Measurements from ENCODE around the gene ANKRD17. TPM values are rescaled to one million over a fixed set of nuclear protein-coding genes. Genes with fewer than 3 reads are reported as not detected.

Gene ANKRD17
- total RNA-seq, 1 donor from 2014 or later: 91.9 TPM

- H3K4me3 ChIP-seq (ENCODE audit: insufficient read depth, low read depth, low read length): no peak overlapping the region
- H4K20me1 ChIP-seq (ENCODE audit: insufficient read depth, low read length): peaks cover 45% of the 10 kb centered on the region
- H3K27ac ChIP-seq (ENCODE audit: low read depth, low read length): no peak overlapping the region
- H3K36me3 ChIP-seq (ENCODE audit: insufficient read depth, low read length): no peaks in the 10 kb centered on the region
- H3K9me3 ChIP-seq (ENCODE audit: insufficient read depth, low read depth, low read length): no peaks in the 10 kb centered on the region
- H3K36me3 Mint-ChIP-seq (ENCODE audit: low read depth, unreplicated experiment): peaks cover 4% of the 10 kb centered on the region
- H3K9me3 Mint-ChIP-seq (ENCODE audit: unreplicated experiment): no peaks in the 10 kb centered on the region
- H3K4me2 ChIP-seq (ENCODE audit: low read length): no peak overlapping the region
- H3K4me1 ChIP-seq (ENCODE audit: insufficient read depth, low read length): peaks cover 4% of the 10 kb centered on the region
- peaks cover 97% of the 10 kb centered on the region for H3K79me2 ChIP-seq (ENCODE audit: insufficient read depth, low read length)
- no peak overlapping the region for H3K4me3 Mint-ChIP-seq (ENCODE audit: unreplicated experiment)
- no peak overlapping the region for H2AFZ ChIP-seq (ENCODE audit: low read depth, low read length)
- no peaks in the 10 kb centered on the region for H3K27me3 Mint-ChIP-seq (ENCODE audit: low read depth, unreplicated experiment)
- no peak for DNase-seq (ENCODE audit: low read depth)
- no peak overlapping the region for H3K27ac Mint-ChIP-seq (ENCODE audit: unreplicated experiment)
- no peak for FAIRE-seq
- H3K4me1 Mint-ChIP-seq (ENCODE audit: low read depth, unreplicated experiment): peaks cover 5% of the 10 kb centered on the region
- H3K9ac ChIP-seq (ENCODE audit: low read length): no peak overlapping the region
- no peaks in the 10 kb centered on the region for H3K27me3 ChIP-seq (ENCODE audit: insufficient read depth, low read length)
- TF ChIP-seq, protein P1, sequence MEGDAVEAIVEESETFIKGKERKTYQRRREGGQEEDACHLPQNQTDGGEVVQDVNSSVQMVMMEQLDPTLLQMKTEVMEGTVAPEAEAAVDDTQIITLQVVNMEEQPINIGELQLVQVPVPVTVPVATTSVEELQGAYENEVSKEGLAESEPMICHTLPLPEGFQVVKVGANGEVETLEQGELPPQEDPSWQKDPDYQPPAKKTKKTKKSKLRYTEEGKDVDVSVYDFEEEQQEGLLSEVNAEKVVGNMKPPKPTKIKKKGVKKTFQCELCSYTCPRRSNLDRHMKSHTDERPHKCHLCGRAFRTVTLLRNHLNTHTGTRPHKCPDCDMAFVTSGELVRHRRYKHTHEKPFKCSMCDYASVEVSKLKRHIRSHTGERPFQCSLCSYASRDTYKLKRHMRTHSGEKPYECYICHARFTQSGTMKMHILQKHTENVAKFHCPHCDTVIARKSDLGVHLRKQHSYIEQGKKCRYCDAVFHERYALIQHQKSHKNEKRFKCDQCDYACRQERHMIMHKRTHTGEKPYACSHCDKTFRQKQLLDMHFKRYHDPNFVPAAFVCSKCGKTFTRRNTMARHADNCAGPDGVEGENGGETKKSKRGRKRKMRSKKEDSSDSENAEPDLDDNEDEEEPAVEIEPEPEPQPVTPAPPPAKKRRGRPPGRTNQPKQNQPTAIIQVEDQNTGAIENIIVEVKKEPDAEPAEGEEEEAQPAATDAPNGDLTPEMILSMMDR (IDR thresholded peaks at IDR 0.05; ENCODE audit: insufficient read depth, low read depth, low read length): no peak
- no peak for TF ChIP-seq EZH2 (IDR thresholded peaks at IDR 0.05; ENCODE audit: insufficient read depth, low read length)
These were observed 72.7 kb downstream of the ANKRD17 start for GRCh38 chr4:73185903-73186302.

- DNase-seq (ENCODE audit: low read depth): no peak
- Histone ChIP-seq H3K27ac (ENCODE audit: low read depth, low read length) (no peak overlapping the region), H3K27me3 (ENCODE audit: insufficient read depth, low read length) (no peaks in the 10 kb centered on the region), H3K4me3 (ENCODE audit: insufficient read depth, low read depth, low read length) (no peak overlapping the region), H4K20me1 (ENCODE audit: insufficient read depth, low read length) (peaks cover 41% of the 10 kb centered on the region), H3K79me2 (ENCODE audit: insufficient read depth, low read length) (peaks cover 94% of the 10 kb centered on the region), H3K9ac (ENCODE audit: low read length) (no peak overlapping the region), H3K4me2 (ENCODE audit: low read length) (no peak overlapping the region), H3K36me3 (ENCODE audit: insufficient read depth, low read length) (peaks cover 4% of the 10 kb centered on the region), H3K9me3 (ENCODE audit: insufficient read depth, low read depth, low read length) (no peaks in the 10 kb centered on the region), H2AFZ (ENCODE audit: low read depth, low read length) (no peak overlapping the region), H3K4me1 (ENCODE audit: insufficient read depth, low read length) (no peaks in the 10 kb centered on the region)
- Mint-ChIP-seq H3K4me1 (ENCODE audit: low read depth, unreplicated experiment) (peaks cover 12% of the 10 kb centered on the region), H3K27me3 (ENCODE audit: low read depth, unreplicated experiment) (no peaks in the 10 kb centered on the region), H3K36me3 (ENCODE audit: low read depth, unreplicated experiment) (peaks cover 1% of the 10 kb centered on the region), H3K27ac (ENCODE audit: unreplicated experiment) (peak overlapping the region; percentile 4), H3K9me3 (ENCODE audit: unreplicated experiment) (no peaks in the 10 kb centered on the region), H3K4me3 (ENCODE audit: unreplicated experiment) (no peak overlapping the region)
- FAIRE-seq: no peak
- TF ChIP-seq, protein P1 (IDR thresholded peaks at IDR 0.05; ENCODE audit: insufficient read depth, low read depth, low read length): no peak
- TF ChIP-seq EZH2 (IDR thresholded peaks at IDR 0.05; ENCODE audit: insufficient read depth, low read length): no peak
These were observed 77.4 kb downstream of the ANKRD17 start for GRCh38 chr4:73181231-73181630.

DNA sequence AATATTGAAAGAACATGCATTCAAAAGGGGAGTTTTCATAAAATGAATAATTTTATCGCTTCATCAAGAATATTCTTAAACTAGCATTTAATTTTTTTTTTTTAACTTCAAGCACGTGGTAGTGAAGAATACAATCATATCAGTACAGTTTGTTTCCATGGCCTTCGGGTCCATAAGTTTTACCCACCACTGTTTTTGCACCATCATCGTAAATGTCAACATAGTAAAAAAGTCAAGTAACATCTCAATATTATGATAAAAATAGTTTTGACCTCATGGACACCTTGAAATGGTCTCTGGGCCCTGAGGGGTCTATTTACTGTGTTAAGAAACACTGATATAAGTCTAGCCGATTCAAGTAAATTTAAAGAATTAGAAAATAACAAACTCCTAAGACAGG, 80.2 kb downstream of the ANKRD17 start:
- Mint-ChIP-seq H3K9me3 (ENCODE audit: unreplicated experiment) (no peaks in the 10 kb centered on the region), H3K27ac (ENCODE audit: unreplicated experiment) (no peak overlapping the region), H3K36me3 (ENCODE audit: low read depth, unreplicated experiment) (peaks cover 9% of the 10 kb centered on the region), H3K4me3 (ENCODE audit: unreplicated experiment) (no peak overlapping the region), H3K4me1 (ENCODE audit: low read depth, unreplicated experiment) (peaks cover 12% of the 10 kb centered on the region), H3K27me3 (ENCODE audit: low read depth, unreplicated experiment) (no peaks in the 10 kb centered on the region)
- Histone ChIP-seq H3K4me3 (ENCODE audit: insufficient read depth, low read depth, low read length) (no peak overlapping the region), H3K27me3 (ENCODE audit: insufficient read depth, low read length) (no peaks in the 10 kb centered on the region), H3K4me2 (ENCODE audit: low read length) (no peak overlapping the region), H3K36me3 (ENCODE audit: insufficient read depth, low read length) (peaks cover 4% of the 10 kb centered on the region), H4K20me1 (ENCODE audit: insufficient read depth, low read length) (peaks cover 62% of the 10 kb centered on the region), H3K27ac (ENCODE audit: low read depth, low read length) (no peak overlapping the region), H3K9me3 (ENCODE audit: insufficient read depth, low read depth, low read length) (no peaks in the 10 kb centered on the region), H3K9ac (ENCODE audit: low read length) (no peak overlapping the region), H2AFZ (ENCODE audit: low read depth, low read length) (no peak overlapping the region), H3K4me1 (ENCODE audit: insufficient read depth, low read length) (no peaks in the 10 kb centered on the region), H3K79me2 (ENCODE audit: insufficient read depth, low read length) (peaks cover 95% of the 10 kb centered on the region)
- FAIRE-seq (no peak), DNase-seq (ENCODE audit: low read depth) (no peak)
- TF ChIP-seq, protein P1 (IDR thresholded peaks at IDR 0.05; ENCODE audit: insufficient read depth, low read depth, low read length): no peak
- no peak for TF ChIP-seq EZH2 (IDR thresholded peaks at IDR 0.05; ENCODE audit: insufficient read depth, low read length)
